HG02571 (cell line): ENCODE measurements around the gene CES4A.
"Not testable (repeated sequence)": the region's sequence is repeated elsewhere in the genome, so short reads cannot be mapped to it uniquely, and the experiment has no call there.

Experiments used
- ATAC-seq: cut with Tn5 transposase; IDR thresholded peaks from one replicate; pipeline ENCODE4 v1.9.1; 2021; ENCODE audit warnings: mild to moderate bottlenecking, moderate library complexity; ENCODE audit not compliant: unreplicated experiment

CES4A gene

DNA sequence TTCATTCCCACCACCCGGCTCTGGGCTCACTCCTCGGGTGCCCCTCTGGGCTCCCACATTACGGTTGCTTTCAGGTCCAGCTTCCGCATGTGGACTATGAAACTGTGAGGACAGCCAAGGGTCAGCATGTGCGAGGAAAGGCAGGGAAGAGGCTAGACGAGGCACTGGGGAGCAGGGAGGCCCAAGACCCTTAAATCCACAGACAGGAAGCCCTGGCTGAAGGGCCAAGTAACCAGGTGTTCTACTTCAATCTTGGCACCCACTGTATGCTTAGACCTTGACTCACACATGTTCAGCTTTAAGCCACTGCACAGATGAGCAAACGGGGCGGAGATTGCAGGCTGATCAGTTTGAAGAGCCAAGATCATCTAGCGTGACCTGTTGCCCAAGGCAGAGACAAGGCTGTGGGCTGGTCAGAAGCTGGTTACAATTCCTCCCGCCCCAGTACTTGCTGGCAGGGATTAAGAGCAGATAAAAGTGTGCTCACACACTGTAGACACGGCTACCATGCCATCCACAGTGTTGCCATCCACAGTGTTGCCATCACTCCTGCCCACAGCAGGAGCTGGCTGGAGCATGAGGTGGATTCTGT is at the start of gene CES4A:
TSS of gene CES4A (plus strand) at position 393 of the 592 bp plus-strand sequence. CDS start at position 577, 184 bp downstream.
- no peak for ATAC-seq

- ATAC-seq = no peak
Measured at GRCh38 chr16:66939366-66939765, 49.0 kb upstream of the CES4A start.

GRCh38 chr16:66940236-66940635 is 48.2 kb upstream of the CES4A start:
- ATAC-seq = no peak

GRCh38 chr16:66942981-66943380 is 45.4 kb upstream of the CES4A start:
- ATAC-seq = no peak

GRCh38 chr16:66943426-66944053 is 44.8 kb upstream of the CES4A start:
- ATAC-seq = no peak

DNA sequence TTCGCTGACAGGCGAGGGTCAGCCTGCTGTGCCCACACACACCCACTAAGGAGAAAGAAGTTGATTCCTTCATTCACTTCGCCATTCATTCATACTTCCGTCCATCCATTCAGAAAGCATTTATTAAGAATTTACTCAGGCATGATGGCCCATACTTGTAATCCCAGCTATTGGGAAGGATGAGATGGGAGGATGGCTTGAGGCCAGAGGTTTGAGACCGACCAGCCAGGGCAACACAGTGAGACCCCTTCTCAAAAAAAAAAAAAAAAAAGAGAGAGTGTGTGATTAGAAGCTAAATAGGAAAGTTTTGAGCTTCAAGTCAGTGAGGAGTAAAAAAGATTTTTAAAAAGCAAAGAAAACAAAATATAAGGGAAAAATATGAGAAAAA is 44.3 kb upstream of the CES4A start:
- no peak for ATAC-seq

- not testable (repeated sequence) for ATAC-seq
Measured at GRCh38 chr16:66944971-66945370, 43.4 kb upstream of the CES4A start.

GRCh38 chr16:66945939-66946338 is 42.5 kb upstream of the CES4A start:
- ATAC-seq = no peak

- ATAC-seq = no peak
Measured at GRCh38 chr16:66946541-66946940, 41.8 kb upstream of the CES4A start.

GRCh38 chr16:66946974-66947301 is 41.5 kb upstream of the CES4A start:
- no peak for ATAC-seq

DNA sequence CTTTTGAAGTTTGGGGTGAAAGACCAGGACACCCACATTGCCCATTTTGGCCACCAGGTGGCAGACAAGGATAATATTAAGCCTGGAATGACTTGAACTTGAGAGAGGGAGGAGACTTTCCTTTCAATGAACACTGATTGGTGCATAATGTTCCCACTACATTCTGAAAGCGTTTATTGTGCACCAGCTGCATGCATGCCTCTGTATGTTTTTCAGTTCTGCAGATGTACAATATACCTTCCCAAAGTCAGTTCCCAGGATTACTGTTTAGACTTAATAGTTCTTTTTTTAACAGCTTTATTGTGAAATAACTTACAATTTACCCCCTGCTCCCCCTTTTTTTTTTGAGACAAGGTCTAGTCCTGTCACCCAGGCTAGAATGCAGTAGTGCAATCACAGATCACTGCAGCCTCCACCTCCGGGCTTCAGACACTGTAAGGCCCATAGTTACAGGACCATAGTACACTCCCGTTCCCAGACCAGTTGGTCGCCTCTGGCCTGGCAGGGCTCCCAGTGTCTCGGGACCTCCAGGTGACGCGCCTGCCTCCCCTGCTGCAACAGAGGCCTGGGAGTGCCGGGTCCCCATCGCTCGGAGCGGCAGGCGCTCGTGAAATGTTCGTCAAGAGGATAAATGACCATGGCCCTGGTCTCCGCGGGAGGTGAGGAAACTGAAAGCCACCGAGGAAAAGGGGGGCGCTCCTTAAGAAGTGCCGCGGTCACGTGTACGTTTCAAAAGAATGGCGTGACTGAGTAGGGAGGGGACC is 40.9 kb upstream of the CES4A start:
- no peak for ATAC-seq

- no peak for ATAC-seq
Measured at GRCh38 chr16:66948134-66948836, 40.1 kb upstream of the CES4A start.

GRCh38 chr16:66948837-66949225 is 39.6 kb upstream of the CES4A start:
- no peak for ATAC-seq

- ATAC-seq = no peak
Measured at GRCh38 chr16:66949472-66949871, 38.9 kb upstream of the CES4A start.

DNA sequence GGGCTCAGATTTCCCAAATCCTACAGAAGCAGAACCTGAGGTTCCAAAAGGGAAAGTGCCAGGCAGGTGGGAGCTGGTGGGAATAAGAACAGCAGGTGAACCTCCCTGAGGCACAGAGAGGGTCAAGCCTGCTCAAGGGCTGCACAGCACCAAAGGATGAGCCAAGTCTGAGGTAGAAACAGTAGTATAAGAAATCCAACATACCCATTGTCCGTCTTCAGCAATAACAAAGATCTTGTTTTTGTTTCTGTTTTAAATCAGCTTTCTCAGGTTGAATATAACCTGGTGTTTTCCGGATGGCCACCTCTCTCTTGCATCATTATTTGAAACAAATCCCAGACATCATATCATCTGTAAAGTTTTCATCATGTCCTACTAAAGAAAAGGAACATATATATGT is 38.0 kb upstream of the CES4A start:
- no peak for ATAC-seq

DNA sequence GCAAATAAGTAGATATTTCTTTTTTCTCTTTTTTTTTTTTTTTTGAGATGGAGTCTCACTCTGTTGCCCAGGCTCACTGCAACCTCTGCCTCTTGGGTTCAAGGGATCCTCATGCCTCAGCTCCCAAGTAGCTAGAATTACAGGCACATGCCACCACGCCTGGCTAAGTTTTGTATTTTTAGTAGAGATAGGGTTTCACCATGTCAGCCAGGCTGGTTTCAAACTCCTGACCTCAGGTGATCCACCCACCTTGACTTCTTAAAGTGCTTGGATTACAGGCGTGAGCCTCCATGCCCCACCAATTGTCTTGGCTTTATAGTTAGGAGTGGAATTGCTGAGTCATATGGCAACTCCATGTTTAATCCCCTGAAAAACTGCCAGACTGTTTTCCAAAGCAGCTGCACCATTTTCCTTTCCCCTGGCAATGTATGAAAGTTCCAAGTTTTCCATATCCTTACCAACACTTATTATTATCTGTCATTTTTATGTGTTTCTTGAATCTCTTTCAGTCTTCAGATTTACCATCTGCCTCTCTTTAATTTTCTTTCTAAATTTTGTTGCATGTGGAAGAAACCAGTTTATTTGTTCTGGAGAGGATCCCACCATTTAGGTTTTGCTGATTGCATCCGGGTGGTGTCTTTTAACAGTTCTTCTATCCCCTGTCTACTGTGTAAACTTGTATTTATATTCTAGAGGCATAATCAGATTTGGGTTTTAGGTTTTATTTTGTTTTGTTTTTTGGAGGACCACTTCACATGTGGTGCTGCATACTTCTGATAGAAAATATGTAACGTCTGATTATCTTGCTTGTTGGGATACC is 37.2 kb upstream of the CES4A start:
- no peak for ATAC-seq

GRCh38 chr16:66952430-66953110 is 35.8 kb upstream of the CES4A start:
- ATAC-seq = no peak

DNA sequence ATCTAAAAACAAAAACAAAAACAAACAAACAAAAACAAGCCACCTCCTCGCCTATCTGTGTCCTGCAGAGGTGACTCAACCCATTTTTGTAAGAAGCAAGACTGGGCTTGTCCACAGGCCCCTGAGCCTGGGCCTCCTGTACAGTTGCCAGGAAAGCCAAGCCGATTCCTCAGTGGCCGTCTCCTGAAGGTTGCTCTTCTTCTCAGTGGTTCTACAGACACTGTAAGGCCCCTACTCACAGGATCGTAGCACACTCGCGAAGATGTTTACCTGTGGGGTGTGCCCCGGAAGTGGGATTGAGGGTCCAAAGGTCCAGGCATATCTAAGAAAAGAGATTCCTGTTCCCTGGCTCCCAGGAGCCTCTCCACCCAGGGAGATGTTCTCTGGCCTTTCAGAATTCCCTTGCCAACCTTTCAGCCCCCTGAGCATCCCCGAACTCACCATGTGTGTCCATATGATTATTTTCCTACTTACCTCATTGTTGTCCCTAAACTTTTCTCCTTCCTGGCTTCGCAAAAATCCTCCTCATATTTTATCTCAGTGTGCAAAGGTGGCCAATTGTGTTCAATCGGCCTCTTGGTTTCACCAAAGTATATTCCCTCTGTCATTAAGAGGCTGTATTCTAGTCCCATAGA is 34.8 kb upstream of the CES4A start:
- ATAC-seq = no peak

DNA sequence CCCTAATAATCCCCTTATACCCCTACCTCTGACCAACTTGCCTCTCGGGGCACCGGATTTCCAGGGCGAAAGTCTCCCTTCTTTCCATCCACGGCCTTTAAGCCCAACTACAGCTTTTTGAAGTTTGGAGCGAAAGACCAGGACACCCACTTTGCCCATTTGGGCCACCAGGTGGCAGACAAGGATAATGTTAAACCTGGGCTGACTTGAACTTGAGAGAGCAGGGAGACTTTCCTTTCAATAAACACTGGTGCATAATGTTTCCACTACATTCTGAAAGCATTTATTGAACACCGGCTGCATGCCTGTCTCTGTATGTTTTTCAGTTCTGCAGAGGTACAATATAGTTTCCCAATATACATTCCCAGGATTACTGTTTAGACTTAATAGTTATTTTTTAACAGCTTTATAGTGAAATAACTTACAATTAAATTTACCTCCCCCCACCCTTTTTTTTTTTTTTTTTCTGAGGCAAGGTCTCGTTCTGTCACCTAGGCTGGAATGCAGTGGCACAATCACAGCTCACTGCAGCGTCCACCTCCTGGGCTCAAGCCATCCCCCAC is 34.2 kb upstream of the CES4A start:
- ATAC-seq = no peak
